Large intestine (tissue), 3 donors: ENCODE data around the gene CRHR2. TPM values are rescaled to one million over a fixed set of nuclear protein-coding genes. Genes with fewer than 3 reads are reported as not detected.
"Not testable (repeated sequence)": the region's sequence is repeated elsewhere in the genome, so short reads cannot be mapped to it uniquely, and the experiment has no call there.

ENCODE experiments used
- DNase-seq, 2 donors: peaks; one replicate each; pipeline versions ENCODE4 v3.0.0 to v3.0.0-alpha.2; 2013
- H3K27ac ChIP-seq: one replicate; pipeline ENCODE4 v1.5.1; 2013; ENCODE audit warnings: low read length
- H3K27me3 ChIP-seq: 2 replicates; pipeline ENCODE4 v1.6.1; 2013; ENCODE audit warnings: low read length; ENCODE audit not compliant: control insufficient read depth, insufficient read depth
- H3K36me3 ChIP-seq: 2 replicates; pipeline ENCODE4 v1.6.1; 2013; ENCODE audit warnings: low read length; ENCODE audit not compliant: control insufficient read depth, insufficient read depth
- H3K4me1 ChIP-seq: one replicate; pipeline ENCODE4 v1.6.1; 2013; ENCODE audit warnings: low read length; ENCODE audit not compliant: control insufficient read depth, insufficient read depth
- H3K4me3 ChIP-seq: one replicate; pipeline ENCODE4 v1.5.1; 2013; ENCODE audit warnings: low read length
- H3K9me3 ChIP-seq: one replicate; pipeline ENCODE4 v1.6.1; 2013; ENCODE audit warnings: mild to moderate bottlenecking, low read depth, low read length, moderate library complexity; ENCODE audit not compliant: control insufficient read depth
- WGBS: methylation state at CpG from one replicate; pipeline ENCODE4 v1.1.5; 2013; ENCODE audit warnings: low lambda C conversion rate; ENCODE audit not compliant: insufficient coverage; 5-methylcytosine and 5-hydroxymethylcytosine counted together
- polyA plus RNA-seq: library from polyadenylated mRNA; unstranded; fragments of 120-200 nt; gene quantifications from one replicate; pipeline ENCODE4 v1.2.1, GENCODE V29; 2013

Gene CRHR2
- polyA plus RNA-seq, 1 donor: 0.31 TPM

DNA sequence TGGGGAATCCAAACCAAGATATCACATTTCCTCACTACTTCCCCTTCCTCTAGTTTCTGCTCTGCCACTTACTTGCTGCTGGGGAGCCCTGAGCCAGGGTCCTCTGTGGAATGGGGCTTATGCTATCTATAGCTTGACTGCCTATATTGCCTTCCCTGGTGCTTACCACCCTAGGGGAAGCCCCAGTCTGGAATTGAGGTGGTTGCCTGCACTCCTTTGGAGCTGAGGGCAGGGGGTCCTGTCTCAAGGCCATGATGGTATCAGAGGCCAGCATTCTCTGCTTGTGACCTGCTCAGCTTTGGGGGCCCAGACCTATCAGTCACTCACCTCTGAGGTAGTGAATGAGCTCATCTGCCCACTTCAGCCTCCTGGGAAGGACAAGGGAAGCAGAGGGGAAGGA lies 40.4 kb upstream of the CRHR2 start:
- H3K4me3 ChIP-seq: no peak overlapping the region
- peaks cover 4% of the 10 kb centered on the region for H3K4me1 ChIP-seq
- no peaks in the 10 kb centered on the region for H3K27me3 ChIP-seq
- peaks cover 9% of the 10 kb centered on the region for H3K9me3 ChIP-seq
- no peak overlapping the region for H3K27ac ChIP-seq
- DNase-seq: no peak
- no peaks in the 10 kb centered on the region for H3K36me3 ChIP-seq

DNA sequence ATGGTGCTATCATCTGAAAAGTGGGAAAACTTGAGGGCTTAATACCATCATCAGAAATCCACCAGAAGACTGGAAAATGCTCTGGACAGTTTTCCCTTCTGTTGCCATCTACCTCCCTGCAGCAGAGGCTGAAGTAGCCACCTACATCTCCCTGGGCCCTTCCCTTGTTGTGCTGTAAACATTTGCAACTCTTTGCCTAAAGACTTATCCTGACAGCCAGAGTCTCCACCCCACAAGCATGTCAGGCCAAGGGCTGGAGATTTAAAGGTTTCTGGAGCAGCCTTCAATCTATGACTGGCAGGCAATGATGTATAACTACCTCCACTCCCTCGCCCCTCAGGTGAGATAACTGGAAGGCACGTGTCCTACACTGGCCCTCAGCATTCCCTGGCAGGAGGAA lies 39.9 kb upstream of the CRHR2 start:
- WGBS: no CpG with 5 or more reads among the region's 2 CpGs
- Histone ChIP-seq H3K36me3 (no peaks in the 10 kb centered on the region), H3K27ac (no peak overlapping the region), H3K4me1 (peaks cover 2% of the 10 kb centered on the region), H3K27me3 (no peaks in the 10 kb centered on the region), H3K4me3 (no peak overlapping the region), H3K9me3 (peaks cover 12% of the 10 kb centered on the region)
- no peak for DNase-seq

DNA sequence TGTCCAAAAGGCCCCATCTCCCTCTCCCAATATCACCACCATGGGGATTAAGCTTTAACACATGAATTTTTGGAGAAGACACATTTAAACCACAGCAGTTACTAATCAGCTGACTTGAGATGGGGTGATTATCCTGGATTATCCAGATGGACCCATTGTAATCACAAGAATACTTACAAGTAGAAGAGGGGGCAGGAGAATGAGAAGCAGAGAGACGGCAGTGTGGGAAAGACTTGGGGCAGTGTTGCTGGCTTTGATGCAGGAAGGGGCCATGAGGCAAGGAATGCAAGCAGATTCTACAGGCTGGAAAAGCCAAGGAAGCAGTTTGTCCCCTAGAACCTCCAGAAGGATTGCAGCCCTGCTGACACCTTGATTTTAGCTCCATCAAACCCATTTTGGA lies 39.0 kb upstream of the CRHR2 start:
- H3K27me3 ChIP-seq: no peaks in the 10 kb centered on the region
- H3K27ac ChIP-seq: no peak overlapping the region
- H3K4me1 ChIP-seq: no peaks in the 10 kb centered on the region
- peaks cover 12% of the 10 kb centered on the region for H3K9me3 ChIP-seq
- DNase-seq: no peak
- no peaks in the 10 kb centered on the region for H3K36me3 ChIP-seq
- no CpG with 5 or more reads among the region's 1 CpG for WGBS
- no peak overlapping the region for H3K4me3 ChIP-seq

DNA sequence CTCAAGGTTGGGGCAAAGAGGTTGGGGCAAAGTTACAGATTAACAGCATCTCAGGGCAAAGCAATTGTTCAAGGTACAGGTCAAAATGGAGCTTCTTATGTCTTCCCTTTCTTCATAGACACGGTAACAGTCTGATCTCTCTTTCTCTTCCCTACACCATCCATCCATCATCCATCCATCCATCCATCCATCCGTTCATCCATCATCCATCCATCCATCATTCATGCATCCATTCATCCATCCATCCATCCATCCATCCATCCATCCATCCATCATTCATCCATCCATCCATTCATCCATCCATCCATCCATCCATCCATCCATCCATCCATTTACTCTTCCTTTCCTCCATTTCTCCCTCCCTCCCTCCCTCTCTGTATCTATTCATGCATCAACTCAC lies 37.2 kb upstream of the CRHR2 start:
- not testable (repeated sequence) for H3K27ac ChIP-seq, DNase-seq, H3K36me3 ChIP-seq, H3K4me1 ChIP-seq, H3K4me3 ChIP-seq, H3K27me3 ChIP-seq
- WGBS: 89% methylated on average over 2 of the region's 2 CpGs
- H3K9me3 ChIP-seq: peaks cover 12% of the 10 kb centered on the region

DNA sequence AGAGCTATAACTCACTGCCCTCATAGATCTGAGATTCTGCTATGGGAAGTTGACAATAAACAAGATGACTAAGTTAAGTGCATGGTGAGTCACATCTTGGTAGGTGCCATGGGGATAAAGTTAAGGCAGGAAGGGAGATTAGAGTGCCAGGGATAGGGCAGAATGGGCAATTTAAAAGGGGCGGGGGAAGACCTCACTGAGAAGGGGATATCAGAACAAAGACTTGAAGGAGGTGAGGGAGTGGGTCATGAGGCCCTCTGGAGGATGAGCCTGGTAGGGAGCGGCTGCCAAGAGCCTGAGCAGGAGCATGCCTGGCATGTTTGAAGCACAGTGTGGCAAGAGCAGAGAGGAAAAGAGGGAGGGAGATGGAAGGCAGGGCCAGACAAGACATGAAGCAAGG lies 34.9 kb upstream of the CRHR2 start:
- no peak for DNase-seq
- Histone ChIP-seq H3K9me3 (peaks cover 12% of the 10 kb centered on the region), H3K4me3 (no peak overlapping the region), H3K27me3 (no peaks in the 10 kb centered on the region), H3K36me3 (no peaks in the 10 kb centered on the region), H3K27ac (no peak overlapping the region), H3K4me1 (no peaks in the 10 kb centered on the region)
- WGBS: no CpG with 5 or more reads among the region's 2 CpGs

DNA sequence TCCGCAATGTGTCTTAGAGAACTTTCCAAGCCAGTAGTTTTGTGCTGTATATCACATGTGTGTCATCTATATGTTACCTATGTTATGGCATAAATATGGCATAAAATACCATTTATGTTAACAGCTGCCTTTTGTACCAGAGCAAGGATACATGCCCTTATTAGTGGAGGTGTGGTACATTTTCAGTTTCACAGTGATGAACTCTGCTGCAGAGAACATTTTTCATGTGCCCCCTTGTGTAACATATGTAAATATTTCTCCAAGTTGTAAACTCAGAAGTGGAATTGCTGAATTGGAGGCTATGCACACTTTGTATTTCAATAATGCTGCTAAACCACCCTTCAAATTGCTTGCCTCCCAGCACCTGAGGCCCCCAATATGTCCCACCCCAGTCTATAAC lies 31.9 kb upstream of the CRHR2 start:
- H3K36me3 ChIP-seq: no peaks in the 10 kb centered on the region
- no peak overlapping the region for H3K4me3 ChIP-seq
- H3K27me3 ChIP-seq: no peaks in the 10 kb centered on the region
- H3K27ac ChIP-seq: no peak overlapping the region
- peaks cover 3% of the 10 kb centered on the region for H3K9me3 ChIP-seq
- H3K4me1 ChIP-seq: no peaks in the 10 kb centered on the region
- DNase-seq: no peak
- no CpG with 5 or more reads among the region's 1 CpG for WGBS

DNA sequence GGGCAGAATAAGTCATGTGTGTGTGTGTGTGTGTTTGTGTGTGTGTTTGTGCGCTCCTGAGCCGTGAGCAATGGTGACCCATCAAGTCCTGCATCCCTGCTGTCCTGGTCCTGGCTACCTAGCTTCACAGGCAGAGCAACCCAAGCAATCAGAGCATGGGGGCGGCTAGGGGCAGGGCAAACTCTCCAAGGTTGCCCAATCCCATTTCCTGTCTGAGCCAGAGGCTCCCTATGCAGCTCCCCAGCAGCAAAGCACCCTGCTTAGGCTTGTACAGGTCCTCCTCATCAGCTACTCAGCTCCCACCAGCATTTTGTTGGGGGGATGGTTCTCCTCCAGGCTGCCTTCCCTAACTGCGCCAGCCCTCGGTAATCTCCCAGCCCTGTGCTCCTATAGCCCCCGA lies 31.1 kb upstream of the CRHR2 start:
- Histone ChIP-seq H3K4me3 (no peak overlapping the region), H3K27me3 (no peaks in the 10 kb centered on the region), H3K27ac (no peak overlapping the region), H3K9me3 (peaks cover 3% of the 10 kb centered on the region), H3K36me3 (no peaks in the 10 kb centered on the region), H3K4me1 (no peaks in the 10 kb centered on the region)
- WGBS: 70% methylated on average over 2 of the region's 6 CpGs
- no peak for DNase-seq

DNA sequence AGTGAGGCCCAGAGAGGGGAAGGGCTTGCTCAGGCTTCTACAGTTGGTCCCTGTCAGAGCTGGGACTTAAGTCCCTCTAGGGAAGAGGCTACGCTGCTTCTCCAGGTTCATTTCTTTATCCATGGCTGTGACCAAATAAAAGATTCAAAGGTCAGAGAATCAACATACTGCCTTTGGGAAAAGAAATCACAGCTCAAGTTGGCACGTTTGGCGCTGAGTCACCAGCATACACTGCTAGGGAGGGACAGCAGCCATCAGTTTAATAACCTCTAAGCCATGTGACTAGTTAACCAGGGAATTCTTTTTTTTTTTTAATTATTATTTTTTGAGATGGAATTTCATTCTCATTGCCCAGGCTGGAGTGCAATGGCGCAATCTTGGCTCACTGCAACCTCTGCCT lies 28.4 kb upstream of the CRHR2 start:
- Histone ChIP-seq H3K4me3 (no peak overlapping the region), H3K36me3 (no peaks in the 10 kb centered on the region), H3K4me1 (no peaks in the 10 kb centered on the region), H3K27me3 (no peaks in the 10 kb centered on the region), H3K9me3 (no peaks in the 10 kb centered on the region), H3K27ac (no peak overlapping the region)
- no CpG with 5 or more reads among the region's 4 CpGs for WGBS
- DNase-seq: no peak

DNA sequence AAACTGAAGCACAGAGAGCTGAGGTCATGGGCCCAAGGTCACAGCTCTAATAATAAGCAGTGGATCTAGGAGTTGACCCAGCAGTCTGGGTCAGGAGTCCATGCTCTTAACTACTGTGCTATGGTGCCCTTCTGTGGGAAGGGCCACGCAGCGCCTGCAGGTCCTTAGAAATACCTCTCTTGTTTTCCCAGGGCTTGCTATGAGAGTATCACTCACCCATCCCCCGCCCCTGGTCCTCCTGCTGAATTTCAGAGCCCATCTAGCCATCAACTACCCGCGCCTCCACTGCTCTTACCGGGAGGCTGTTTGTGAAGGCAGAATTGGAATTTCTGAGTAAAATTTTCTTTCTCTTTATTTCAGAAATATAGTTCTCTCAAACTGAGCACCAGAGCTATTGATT lies 27.3 kb upstream of the CRHR2 start:
- no peak for DNase-seq
- no CpG with 5 or more reads among the region's 6 CpGs for WGBS
- no peaks in the 10 kb centered on the region for H3K36me3 ChIP-seq
- no peaks in the 10 kb centered on the region for H3K27me3 ChIP-seq
- H3K4me3 ChIP-seq: no peak overlapping the region
- no peaks in the 10 kb centered on the region for H3K4me1 ChIP-seq
- no peak overlapping the region for H3K27ac ChIP-seq
- H3K9me3 ChIP-seq: no peaks in the 10 kb centered on the region

DNA sequence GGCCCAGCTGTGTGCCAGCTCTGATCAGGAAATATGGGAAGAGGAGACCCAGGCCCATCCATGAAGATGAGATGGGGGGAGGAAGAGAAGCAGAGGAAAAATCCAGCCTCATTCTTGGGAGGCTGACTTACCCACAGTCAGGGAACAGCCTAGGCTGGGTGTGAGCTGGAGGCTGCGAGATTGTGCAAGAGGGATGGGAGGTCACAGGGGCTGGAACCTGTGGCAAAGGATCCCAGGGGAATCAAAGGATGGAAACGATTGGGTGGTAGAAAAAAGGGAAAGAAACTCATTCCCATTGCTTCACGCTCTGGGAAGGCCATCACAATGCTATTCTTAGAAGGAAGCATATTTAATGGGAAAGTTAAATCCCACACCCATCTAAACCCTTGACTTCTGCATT lies 26.7 kb upstream of the CRHR2 start:
- no peak overlapping the region for H3K27ac ChIP-seq
- no peaks in the 10 kb centered on the region for H3K27me3 ChIP-seq
- no peak for DNase-seq
- no peaks in the 10 kb centered on the region for H3K9me3 ChIP-seq
- H3K4me1 ChIP-seq: no peaks in the 10 kb centered on the region
- WGBS: no CpG with 5 or more reads among the region's 3 CpGs
- no peak overlapping the region for H3K4me3 ChIP-seq
- H3K36me3 ChIP-seq: no peaks in the 10 kb centered on the region

DNA sequence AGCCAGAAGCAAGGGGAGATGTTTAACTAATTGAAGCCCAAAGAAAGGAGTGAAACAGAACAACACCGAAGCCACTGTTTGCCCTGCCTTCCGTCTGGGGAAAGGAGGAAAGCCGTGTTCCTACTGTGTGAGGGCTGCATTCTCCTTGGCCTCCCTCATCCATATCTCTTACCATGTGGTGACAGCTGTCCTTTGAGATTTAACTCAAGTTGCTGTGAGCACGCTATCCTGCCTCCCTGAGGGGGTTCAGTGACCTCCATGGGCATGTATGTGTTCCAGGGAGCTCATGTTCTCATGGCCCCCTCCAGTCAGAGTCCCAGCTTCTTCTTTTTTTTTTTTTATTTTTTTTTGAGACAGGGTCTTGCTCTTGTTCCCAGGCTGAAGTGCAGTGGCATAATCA lies 26.2 kb upstream of the CRHR2 start:
- H3K27me3 ChIP-seq: no peaks in the 10 kb centered on the region
- H3K36me3 ChIP-seq: no peaks in the 10 kb centered on the region
- no peaks in the 10 kb centered on the region for H3K9me3 ChIP-seq
- H3K27ac ChIP-seq: no peak overlapping the region
- no peak for DNase-seq
- no peaks in the 10 kb centered on the region for H3K4me1 ChIP-seq
- no CpG with 5 or more reads among the region's 4 CpGs for WGBS
- H3K4me3 ChIP-seq: no peak overlapping the region
